SIG-M5 treated with dmso at 0.1 percent for 504 hours (cell line): ENCODE data around the gene CD3D.

Experiments used
- DNase-seq: peaks from one replicate; lab custom pipeline; 2025; ENCODE audit not compliant: unreplicated experiment; lab: John Stamatoyannopoulos, UW

The CD3D gene

DNA sequence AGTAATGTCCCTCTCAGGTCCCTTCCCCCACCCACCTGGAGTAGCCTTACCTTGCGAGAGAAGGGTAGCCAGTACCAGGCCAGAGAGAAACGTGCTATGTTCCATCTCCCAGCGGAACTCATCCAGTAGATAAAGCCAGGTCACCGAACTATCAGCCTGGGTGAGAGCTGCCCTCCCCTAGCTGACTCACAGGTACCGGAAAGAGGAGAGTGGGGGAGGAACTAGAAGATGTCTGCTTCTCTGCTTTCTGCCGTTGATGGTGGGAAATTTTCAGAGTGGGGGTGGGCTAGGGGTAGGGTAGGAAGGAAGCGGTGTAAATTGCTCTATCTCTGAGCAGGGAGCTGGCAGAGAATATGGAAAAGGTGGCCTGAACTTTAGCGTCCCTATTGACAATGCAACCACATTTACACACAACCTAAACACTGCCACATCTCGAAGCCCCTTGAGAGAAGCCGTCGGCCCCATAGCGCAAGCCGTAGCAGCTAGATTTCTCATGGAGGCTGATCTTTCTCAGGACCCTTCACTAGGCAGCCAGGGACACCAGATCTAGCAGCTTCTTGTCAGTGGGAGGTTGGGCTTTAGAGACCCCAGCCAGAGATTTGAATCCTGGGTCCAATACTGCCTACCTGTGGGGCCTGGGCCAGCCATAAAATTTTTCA lies at the start of gene CD3D:
Gene CD3D, minus strand, starts transcription at position 203 of the 659 bp plus-strand sequence. Its CDS starts 98 bp downstream, at position 105.
- no peak for DNase-seq

DNA sequence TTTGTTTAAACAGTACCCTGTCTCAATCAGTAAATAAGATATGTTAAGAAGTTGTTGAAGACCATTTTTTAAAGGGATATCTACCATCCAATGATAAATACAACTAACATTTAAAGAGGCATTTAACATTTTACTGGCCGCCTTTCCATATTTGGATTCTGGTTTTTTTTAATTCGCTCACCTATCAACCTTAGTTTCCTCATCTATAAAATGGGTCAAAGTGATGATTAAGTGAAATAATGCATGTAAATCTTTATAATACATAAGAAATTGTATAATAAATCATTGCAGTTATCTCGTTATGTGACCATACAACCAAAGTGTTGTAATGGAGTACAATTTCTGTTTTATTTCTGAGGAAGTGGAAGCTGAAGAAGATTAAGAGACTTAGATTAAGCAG lies 41.2 kb upstream of the CD3D start:
- no peak for DNase-seq

DNA sequence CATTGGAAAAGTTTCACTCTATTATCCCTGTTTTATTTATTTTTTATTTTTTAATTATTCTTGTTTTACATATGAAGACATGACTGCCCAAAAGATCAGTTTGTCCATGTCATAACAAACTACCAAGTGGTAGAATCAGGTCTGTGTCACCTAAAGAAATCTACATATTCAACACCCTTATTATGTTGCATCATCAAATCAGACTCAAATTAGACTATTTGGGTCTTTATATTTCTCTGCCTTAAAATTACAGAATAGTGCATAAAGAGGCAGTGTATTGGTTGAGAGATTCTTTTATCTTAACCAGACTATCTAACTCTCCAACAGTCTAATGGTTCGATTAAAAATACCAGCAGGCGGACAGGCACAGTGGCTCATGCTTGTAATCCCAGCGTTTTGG lies 40.4 kb upstream of the CD3D start:
- no peak for DNase-seq

DNA sequence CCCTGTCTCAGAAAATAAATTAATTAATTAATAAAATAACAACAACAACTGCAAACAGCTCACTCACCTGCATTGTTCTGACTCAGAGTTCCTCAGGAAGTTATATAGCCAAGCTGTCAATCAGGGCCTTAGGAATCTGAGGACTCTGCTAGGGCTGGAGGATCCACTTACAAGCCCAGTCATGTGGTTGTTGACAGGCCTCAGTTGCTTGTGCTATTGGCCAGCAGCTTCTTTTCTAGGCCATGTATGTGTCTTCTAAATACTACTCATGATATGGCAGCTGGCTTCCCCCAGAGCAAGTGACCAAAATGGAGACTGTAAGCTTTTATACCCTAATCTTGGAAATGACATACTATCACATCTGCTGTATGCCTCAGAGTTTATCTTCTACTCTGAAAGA lies 38.1 kb upstream of the CD3D start:
- no peak for DNase-seq

DNA sequence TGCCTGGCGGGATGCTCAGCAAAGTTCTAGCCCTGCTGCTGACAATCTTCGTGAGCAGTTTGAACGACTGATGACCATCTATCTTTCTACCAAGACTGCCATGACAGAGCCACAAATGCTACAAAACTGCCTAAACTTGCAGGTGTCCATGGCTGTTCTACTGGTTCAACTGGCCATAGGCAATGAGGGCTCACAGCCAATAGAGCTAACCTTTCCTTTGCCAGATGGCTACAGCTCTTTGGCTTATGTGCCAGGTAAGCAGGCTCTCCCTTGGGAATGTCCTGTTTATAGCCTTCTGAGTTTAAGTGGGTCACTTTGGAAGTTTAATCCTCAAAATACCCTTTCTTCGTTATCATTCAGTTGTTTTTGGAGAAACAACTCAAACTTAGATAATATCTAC lies 37.0 kb upstream of the CD3D start:
- DNase-seq = no peak

DNA sequence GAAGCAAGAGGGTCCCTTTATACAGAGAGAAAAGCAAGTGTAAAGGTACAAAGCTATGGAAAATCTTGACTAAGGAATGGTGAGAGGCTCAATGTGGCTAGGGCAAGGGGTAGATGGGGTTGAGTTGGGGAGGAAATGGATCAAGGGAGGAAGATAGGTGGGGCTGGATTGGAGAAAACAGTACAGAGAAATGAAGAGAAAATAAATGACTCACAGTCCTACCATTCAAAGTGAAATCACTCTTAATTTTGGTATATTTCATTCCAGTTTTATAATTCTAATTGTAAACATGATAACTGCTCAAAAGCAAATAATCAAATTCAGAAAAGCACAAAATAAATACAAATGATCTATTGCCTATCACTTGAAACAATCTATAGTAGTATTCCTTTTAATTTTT lies 33.5 kb upstream of the CD3D start:
- no peak for DNase-seq

DNA sequence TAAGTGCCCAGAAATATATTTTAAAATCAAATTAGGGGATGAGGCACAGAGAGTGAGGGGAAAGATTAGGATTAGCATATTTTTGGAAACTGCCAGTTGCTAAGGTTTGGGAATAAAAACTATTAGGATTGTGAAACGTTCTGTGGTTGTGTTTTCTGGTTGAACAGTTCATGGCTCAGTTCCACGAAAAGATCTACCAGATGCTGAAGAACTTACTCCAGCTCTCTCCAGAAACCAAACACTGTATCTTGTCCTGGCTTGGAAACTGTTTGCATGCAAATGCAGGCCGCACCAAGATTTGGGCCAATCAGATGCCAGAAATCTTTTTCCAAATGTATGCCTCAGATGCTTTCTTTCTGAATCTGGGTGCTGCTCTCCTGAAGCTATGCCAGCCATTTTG lies 32.2 kb upstream of the CD3D start:
- DNase-seq = no peak

DNA sequence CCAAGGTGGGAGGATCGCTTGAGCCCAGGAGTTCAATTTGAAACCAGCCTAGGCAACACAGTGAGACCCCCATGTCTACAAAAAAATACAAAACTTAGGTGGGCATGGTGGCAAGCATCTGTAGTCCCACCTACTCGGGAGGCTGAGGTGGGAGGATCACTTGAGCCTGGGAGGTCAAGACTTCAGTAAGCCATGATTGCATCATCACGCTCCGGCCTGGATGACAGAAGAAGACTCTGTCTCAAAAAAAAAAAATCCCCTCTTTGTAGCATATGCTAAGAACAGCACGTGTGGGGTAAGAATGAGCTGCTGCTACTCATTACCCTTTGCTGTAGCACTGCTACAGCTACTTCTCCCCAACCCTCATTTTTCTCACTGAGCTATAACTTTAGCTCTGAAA lies 31.4 kb upstream of the CD3D start:
- DNase-seq = no peak

DNA sequence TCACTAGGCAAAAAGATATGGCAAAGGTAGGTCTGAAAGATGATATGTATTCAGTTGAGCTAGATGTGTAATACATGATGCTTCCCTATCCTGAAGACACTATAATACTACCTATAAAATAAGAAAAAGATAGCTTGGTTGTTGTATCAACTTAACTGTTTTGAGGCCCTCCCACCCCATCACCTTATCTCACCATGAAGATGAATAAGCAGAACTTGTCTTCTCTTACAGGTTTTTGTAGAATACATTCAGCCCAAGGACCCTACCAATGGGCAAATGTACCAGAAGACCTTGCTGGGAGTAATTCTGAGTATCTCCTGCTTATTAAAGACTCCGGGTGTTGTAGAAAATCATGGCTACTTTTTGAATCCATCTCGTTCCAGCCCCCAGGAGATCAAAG lies 30.8 kb upstream of the CD3D start:
- DNase-seq = no peak

DNA sequence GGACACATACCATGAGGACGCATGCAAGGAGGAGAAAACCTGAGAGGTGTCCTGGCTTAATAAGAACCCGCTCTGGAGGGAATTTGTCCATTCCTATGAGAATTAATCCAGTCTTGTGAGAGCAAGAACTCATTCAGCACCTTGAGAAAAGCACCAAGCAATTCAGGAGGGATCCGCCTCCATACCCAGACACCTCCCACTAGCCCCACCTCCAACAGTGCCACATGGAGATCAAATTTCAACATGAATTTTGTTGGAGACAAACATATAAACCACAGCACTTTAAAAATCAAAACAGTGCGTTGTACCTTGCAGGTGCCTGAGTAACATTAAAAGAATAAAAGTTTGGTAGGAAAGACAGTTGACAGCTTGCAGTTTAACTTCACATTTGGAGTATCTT lies 28.3 kb upstream of the CD3D start:
- peak; percentile 1 for DNase-seq

DNA sequence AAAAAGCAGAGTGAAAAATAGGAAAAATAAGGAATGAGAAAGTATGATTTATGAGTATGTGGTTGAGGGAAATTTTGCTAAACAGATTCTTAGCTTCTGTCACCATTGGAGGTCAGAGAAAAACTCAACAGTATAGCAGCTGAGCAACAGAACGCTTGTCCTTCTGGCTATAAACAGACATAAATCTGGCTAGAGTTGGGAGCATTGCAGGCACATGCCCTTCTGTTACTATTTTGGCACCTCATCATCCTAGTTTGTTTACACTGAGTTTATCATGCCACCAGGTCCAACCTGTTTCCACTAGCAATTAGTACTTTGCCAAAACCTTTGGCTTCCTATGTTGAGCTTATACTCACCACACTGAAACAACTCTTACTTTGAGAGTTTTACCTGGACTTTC lies 23.8 kb upstream of the CD3D start:
- no peak for DNase-seq

DNA sequence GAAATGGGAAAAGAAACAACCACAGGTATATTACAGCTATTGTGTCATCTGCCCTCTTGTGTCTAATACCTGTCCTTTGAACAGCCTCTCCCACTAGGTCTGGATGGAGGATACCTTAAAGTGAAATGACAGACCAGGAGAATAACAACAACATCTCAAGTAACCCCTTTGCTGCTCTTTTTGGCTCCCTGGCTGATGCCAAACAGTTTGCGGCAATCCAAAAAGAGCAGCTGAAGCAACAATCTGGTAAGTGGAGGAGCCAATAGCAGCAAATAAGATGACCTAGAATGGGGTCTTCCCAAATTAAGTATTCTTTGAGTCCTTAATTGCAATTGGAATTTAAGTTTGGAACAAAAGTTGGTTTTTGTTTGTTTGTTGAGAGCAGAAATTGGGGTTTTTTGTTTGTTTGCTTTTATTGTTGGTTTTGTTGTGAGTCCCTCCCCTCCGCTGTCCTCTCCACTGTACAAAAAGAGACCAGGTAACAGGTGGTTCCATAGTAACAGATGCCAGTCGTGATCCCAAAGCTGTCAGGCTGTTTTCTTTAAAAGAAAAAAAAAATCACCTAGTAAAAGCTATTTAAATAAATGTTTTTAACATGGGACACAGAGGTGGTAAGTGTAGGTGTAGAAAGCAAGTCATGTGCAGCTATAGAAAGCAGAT lies 22.6 kb upstream of the CD3D start:
- DNase-seq = no peak

DNA sequence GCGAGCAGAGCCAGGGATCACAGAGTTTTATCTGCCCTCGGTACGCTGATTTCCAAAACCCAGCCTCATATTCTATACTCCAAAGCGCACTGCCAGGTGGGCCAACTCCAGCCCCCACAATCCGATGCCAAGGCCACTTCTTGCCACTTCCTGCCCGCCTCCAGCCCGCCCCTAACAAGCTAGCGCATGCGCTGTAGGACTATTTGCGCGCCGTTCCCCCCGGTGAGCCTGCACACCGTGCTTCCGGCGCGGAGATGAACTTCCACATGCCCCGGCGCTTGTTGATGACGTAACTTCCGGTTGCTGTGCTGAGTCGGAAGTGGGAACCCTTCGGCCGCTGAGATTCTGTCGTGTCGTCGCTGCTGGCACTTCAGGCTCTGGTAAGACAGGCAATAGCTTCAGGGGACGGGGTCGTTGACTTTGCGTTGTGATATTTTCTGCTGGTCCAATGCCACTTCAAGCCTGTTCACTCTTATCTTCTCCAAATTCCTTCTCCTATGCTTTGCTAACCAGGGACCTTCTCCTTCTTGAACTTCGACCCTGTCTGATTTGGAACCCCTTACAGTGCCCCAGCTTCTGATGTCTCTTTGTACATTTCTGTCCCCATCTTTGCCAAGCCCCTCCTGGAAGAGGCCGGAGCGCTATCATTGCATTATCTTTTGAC lies 16.9 kb upstream of the CD3D start, which contains the start of gene UBE4A:
Gene UBE4A, plus strand, starts transcription at position 306 of the 664 bp plus-strand sequence. CDS start 5,481 bp downstream, outside the sequence.
- peak; percentile 93 for DNase-seq

DNA sequence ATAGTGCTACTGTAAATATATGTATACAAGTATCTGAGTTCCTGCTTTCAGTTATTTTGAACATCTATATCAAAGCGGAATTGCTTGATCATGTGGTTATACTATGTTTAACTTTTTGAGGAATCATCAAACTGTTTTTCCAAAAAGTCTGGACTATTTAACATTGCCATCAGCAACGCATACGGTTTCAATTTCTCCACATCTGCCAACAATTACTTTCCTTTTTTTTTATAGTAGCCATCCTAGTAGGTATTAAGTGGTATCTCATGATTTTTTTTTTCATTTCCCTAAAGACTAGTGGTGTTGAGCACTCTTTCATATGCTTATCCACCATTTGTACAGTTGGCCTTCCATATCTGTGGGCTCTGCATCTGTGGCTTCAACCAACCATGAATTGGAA lies 15.6 kb upstream of the CD3D start:
- DNase-seq = no peak

DNA sequence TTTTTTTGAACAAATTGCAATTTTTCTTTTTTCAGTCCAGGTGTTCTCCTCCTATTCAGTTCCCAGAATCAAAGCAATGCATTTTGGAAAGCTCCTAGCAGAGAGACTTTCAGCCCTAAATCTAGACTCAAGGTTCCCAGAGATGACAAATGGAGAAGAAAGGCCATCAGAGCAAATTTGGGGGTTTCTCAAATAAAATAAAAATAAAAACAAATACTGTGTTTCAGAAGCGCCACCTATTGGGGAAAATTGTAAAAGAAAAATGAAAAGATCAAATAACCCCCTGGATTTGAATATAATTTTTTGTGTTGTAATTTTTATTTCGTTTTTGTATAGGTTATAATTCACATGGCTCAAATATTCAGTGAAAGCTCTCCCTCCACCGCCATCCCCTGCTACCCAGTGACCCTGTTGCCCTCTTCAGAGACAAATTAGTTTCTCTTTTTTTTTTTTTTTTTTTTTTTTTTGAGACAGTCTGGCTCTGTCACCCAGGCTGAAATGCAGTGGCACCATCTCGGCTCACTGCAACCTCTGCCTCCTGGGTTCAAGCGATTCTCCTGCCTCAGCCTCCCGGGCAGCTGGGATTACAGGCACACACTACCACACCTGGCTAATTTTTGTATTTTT lies 10.7 kb upstream of the CD3D start:
- no peak for DNase-seq

DNA sequence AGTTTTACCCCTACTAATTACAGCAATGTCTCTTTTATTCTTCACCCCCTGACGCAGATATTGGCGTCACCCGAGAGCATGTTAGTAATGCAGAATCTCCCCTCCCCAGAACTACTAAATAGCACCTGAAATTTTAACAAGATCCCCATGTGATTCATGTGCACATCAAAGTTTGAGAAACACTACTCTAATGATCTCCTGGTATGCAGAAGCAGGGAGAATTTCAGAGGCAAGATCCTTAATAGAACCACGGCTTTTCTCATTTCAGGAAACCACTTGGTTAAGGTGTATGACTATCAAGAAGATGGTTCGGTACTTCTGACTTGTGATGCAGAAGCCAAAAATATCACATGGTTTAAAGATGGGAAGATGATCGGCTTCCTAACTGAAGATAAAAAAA lies 7.0 kb upstream of the CD3D start:
- DNase-seq = no peak

DNA sequence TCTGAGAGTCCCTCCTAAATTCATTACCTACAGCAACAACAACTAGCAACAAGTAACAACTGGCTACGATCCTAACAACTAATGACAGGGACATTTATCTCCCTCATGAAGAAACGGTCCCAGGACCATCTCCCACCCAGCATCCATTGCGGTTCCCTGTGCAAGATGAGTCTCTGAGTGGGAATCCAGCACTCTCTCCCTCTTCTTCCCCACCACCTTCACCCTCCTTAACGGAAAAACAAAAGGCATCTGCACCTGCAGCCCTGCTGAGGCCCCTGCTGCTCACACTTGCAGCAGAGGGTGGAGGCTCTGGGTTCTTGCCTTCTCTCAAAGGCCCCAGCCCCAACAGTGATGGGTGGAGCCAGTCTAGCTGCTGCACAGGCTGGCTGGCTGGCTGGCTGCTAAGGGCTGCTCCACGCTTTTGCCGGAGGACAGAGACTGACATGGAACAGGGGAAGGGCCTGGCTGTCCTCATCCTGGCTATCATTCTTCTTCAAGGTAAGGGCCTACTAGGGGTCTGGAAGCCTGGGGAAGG lies 1.5 kb upstream of the CD3D start, which contains the start of gene CD3G:
Gene CD3G, plus strand, starts transcription at position 364 of the 535 bp plus-strand sequence. Its CDS starts 80 bp downstream, at position 444.
- DNase-seq = no peak

DNA sequence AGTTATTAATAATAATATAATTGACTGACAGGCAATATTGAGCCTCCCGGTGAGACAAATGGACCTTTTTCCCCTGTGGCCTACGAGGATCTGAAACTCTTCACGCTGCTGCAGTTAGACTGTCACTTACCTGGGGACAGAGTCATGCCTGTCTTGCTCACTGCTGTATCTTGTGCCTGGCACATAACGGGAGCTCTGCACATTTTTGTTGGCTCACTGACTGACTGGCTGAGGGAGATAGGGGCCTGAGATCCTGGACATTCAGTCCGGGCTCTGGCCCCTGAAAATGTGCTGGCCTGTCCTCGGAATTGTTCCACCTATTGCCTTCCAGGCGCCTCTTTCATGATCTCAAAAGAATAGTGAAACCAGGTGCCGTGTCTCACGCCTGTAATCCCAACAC lies 743 bp upstream of the CD3D start:
- no peak for DNase-seq

DNA sequence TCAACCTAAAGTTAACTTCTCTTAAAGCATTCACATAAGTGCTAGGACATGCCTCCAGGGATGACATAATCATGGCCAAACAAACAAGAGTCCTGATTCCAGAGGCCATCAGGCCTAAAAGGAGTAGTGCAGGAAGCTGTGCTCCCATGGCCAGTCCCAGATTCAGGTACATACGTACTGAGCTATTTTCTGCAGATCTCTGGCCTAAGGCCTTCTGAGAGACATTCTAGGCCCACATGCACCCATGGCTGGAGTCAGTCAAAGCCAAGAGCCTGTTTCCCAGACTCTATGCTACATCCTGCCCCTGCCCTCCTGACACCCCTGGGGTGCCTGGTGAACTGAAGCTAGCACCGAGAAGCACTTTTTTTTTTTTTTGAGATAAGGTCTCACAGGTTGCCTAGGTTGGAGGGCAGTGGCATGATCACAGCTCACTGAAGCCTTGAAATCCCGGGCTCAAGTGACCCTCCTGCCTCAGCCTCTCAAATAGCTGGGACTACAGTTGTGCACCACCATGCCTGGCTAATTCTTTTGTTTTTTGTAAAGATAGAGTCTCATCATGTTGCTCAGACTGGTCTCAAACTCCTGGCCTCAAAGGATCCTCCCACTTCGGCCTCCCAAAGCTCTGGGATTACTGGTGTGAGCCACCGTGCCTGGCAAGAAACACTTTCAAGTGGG lies 553 bp downstream of the CD3D start:
- DNase-seq = no peak

DNA sequence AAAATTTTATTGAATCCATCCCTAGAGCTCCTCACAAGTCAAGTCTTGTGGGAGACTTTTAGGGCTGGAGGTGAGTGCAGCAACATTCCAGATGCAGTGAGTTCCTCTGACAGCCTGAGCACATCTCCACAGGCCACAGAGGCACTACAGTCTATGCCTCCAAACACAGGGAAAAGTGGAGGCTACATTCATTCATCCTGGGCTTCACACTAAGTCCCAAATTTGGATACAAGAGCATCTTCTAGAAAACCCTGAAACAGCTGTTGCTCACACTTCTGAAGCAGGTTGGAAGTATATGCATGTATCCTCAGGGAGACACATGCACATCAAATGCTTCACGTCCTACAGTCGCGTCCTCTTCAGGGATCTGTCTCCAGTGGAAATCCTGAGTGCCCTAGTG lies 1.2 kb downstream of the CD3D start:
- no peak for DNase-seq

DNA sequence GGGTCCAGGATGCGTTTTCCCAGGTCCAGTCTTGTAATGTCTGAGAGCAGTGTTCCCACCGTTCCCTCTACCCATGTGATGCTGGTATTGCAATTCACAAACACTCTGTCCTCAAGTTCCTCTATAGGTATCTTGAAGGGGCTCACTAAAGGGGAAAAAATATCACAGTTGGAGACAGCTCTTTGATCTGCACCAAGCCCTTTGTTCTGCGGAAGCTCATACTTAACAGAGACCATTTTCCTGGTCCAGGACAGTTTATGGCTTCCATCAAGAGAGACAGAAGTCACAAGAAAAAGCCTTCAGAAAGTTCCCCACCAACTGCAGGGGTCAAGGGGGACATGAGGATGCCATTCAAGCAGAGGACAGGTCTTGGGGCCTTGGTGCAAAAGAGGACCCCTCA lies 2.1 kb downstream of the CD3D start:
- no peak for DNase-seq
